ENCODE measurements around the gene SOX5. TPM values are rescaled to one million over a fixed set of nuclear protein-coding genes. Genes with fewer than 3 reads are reported as not detected.
"Not testable (repeated sequence)": the region's sequence is repeated elsewhere in the genome, so short reads cannot be mapped to it uniquely, and the experiment has no call there.

SOX5 gene
- total RNA-seq, 1 experiment from 2014 or later = not detected

DNA sequence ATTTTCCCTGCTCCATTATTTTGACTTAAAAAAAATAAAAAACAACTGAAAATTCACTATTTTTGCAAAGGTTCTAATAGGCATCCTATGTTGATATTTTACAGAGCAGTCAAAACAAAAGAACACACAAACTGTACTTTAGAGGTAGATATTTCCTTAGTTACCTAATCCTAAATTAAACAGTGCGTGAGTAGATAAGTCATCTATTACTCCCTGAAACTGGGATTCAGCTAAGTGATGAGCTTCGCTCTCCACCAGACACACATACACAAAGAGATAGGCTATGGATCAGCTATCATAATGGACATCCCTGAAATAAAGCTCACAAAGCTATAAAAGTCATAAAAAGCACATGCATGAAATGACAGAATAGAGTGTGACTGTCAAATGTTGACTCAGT lies 398.7 kb downstream of the SOX5 start:
- no peak for DNase-seq (ENCODE audit: low spot score)

GRCh38 chr12:23548742-23549141 lies 400.7 kb downstream of the SOX5 start:
- no peak for DNase-seq (ENCODE audit: low spot score)

DNA sequence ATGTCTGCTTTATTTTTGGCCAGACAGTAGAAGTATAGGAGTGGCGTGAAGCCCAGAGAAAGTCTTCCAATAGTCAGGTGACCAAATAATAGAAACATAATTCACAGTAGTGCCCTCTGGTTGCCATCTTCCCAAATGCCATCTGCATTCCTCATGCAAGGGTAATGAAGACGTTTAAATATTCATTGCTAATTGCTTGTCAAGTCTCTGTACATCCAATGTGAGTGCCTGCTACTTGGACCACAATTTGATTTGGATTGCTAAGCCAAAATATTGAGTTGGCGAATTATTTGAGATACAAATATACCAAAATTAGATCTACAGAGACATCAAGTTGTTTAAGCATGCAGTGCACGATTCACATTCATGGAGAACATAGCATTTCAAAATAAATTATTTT lies 402.7 kb downstream of the SOX5 start:
- DNase-seq (ENCODE audit: low spot score) = no peak

GRCh38 chr12:23543767-23544166 lies 405.7 kb downstream of the SOX5 start:
- no peak for DNase-seq (ENCODE audit: low spot score)

DNA sequence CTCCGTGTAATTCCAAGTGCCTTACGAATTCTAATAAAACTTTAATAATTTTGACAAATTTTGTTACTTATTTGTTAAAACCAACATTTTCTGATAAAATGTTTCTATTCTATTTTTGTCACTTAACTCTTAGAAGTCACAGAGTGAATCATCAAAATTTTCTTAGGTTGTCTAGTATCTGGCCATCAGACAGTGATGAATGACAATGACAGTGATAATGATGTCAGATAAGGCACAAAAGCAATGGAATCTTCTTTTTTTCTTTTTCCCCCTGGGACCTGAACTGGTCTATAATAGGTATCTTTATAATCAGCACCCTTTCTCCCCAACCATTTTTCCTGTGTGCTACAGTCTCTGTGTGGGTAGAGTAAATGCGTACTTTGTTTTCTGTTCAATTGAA lies 407.3 kb downstream of the SOX5 start:
- no peak for DNase-seq (ENCODE audit: low spot score)

GRCh38 chr12:23540572-23540971 lies 408.9 kb downstream of the SOX5 start:
- no peak for DNase-seq (ENCODE audit: low spot score)

GRCh38 chr12:23536293-23536692 lies 413.2 kb downstream of the SOX5 start:
- no peak for DNase-seq (ENCODE audit: low spot score)

DNA sequence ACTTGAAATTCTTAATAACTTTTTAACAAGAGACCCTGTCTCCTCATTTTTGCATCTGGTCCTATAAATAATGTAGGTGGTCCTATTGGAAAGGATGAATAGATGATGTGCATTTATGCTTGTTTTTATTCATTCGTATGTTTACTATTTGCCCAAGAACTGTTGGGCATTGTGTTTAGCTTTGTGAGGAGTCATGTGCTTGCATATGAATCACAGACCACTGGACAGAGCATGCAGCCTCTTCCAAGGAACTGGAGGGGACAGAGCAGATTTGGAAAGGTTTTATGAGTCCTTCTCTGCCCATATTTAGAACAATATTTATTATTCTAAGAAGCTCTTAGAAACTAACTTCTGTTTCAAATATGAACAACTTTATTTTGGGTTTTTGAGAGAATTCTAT lies 414.0 kb downstream of the SOX5 start:
- DNase-seq (ENCODE audit: low spot score) = no peak

DNA sequence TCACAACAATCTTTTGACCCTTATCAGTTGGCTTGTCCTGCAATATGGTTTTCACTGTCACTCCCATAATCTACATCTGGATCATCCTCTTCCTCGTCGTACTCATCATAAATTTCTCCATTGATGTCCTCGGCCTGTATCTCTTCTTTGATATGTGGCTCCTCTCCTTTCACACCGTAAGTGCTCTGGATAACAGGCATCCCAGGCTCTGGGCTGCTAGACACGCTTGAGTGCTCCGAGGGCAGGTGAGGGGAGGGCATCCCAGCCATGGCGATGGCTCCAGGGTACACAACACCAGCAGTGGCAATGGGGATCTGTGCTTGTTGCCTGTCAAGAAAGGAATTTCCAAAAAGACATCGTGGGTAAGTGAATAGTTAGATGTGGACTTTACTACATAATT lies 415.3 kb downstream of the SOX5 start:
- no peak for DNase-seq (ENCODE audit: low spot score)

DNA sequence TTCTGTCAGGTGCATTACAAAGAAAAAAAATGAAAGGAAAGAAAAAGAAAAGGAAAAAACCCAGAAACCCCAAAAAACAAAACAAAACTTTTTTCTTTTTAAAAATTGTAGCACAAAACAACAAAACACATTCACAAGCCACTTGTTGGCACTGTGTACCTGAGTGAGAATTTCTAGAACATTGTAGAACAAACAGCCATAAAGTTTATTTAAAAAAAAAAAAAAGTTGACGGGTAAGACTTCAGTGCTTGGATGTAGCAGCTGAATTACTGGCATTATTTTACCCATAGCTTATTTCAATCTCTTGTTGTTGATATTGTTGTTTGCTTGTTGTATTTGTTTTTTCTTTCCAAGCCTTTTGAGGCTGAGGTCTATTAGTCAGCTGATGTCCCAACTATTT lies 415.8 kb downstream of the SOX5 start:
- no peak for DNase-seq (ENCODE audit: low spot score)

GRCh38 chr12:23533265-23533664 lies 416.2 kb downstream of the SOX5 start:
- DNase-seq (ENCODE audit: low spot score) = no peak

DNA sequence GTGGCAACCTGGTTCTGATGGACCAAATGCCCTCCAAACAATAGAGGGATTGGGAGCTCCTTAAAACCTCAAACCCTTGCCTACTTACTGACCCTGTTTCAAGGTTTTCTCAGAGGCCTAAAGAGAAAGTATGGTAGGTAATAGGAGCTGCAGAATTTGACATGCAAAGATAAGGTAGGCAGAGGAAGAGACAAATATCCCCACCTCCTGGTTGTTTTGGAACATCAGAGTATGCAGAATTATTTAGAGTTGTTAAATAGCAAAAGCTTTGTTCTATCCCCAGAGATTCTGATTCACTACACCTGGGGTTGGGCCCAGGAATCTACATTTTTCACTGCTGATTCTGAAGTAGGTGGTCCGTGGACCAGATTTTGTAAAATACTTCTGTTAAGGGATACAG lies 421.2 kb downstream of the SOX5 start:
- DNase-seq (ENCODE audit: low spot score) = no peak

GRCh38 chr12:23525450-23526072 lies 423.9 kb downstream of the SOX5 start:
- no peak for DNase-seq (ENCODE audit: low spot score)

GRCh38 chr12:23523339-23523738 lies 426.1 kb downstream of the SOX5 start:
- no peak for DNase-seq (ENCODE audit: low spot score)

DNA sequence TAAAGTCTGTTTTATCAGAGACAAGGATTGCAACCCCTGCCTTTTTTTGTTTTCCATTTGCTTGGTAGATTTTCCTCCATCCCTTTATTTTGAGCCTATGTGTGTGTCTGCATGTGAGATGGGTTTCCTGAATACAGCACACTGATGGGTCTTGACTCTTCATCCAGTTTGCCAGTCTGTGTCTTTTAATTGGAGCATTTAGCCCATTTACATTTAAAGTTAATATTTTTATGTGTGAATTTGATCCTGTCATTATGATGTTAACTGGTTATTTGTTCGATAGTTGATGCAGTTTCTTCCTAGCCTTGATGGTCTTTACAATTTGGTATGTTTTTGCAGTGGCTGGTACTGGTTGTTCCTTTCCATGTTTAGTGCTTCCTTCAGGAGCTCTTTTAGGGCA lies 430.0 kb downstream of the SOX5 start:
- not testable (repeated sequence) for DNase-seq (ENCODE audit: low spot score)

DNA sequence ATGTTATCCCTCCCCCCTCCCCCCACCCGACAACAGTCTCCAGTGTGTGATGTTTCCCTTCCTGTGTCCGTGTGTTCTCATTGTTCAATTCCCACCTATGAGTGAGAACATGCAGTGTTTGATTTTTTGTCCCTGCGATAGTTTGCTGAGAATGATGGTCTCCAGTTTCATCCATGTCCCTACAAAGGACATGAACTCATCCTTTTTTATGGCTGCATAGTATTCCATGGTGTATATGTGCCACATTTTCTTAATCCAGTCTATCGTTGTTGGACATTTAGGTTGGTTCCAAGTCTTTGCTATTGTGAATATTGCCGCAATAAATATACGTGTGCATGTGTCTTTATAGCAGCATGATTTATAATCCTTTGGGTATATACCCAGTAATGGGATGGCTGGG lies 433.7 kb downstream of the SOX5 start:
- DNase-seq (ENCODE audit: low spot score) = not testable (repeated sequence)

- DNase-seq (ENCODE audit: low spot score) = no peak
Measured at GRCh38 chr12:23510484-23510883, 439.0 kb downstream of the SOX5 start.

GRCh38 chr12:23509832-23510231 lies 439.6 kb downstream of the SOX5 start:
- not testable (repeated sequence) for DNase-seq (ENCODE audit: low spot score)

GRCh38 chr12:23507785-23508184 lies 441.7 kb downstream of the SOX5 start:
- not testable (repeated sequence) for DNase-seq (ENCODE audit: low spot score)

DNA sequence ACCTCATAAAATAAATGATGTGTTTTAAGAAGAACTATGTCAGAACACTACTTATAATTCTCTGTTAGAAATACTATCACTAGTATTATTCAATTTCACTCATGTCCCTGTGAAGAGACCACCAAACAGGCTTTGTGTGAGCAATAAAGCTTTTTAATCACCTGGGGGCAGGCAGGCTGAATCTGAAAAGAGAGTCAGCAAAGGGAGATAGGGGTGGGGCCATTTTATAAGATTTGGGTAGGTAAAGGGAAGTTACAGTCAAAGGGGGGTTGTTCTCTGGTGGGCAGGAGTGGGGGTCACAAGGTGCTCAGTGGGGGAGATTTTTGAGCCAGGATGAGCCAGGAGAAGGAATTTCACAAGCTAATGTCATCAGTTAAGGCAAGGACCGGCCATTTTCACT lies 443.7 kb downstream of the SOX5 start:
- DNase-seq (ENCODE audit: low spot score) = not testable (repeated sequence)

DNA sequence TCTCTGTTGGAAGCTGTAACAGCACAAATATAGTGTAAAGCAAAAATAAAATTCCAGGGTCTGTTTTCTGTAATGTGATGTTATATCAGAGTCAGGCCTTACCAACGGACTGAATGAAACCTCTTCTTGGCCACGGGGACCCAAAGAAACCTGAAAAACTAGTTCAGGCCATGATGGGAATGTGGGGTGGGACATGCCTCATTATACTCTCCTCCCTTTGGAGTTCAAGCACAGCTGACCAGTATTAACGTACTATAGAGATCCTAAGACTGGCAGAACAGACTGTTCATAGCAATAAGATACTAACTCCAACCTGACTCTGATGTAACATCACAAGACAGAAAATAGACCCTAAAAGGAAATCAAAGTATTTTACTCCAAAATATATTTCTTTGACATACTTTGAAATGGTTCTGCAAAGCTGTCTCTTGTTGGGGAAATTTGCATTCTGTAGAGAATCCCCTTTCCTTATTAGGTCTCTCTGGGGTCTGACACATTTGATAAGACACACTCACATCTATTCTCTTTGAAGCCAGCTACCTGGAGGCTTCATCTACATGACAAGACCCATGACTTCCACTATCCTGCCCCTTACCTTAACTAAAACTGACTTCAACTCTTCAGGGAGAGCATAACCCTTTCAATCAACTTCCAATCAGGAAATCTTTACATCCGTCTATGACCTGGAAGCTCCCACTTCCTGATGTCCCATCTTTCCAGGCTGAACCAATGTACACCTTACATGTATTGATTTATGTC lies 444.6 kb downstream of the SOX5 start:
- DNase-seq (ENCODE audit: low spot score) = peak; percentile 42

- DNase-seq (ENCODE audit: low spot score) = no peak
Measured at GRCh38 chr12:23504043-23504442, 445.4 kb downstream of the SOX5 start.

DNA sequence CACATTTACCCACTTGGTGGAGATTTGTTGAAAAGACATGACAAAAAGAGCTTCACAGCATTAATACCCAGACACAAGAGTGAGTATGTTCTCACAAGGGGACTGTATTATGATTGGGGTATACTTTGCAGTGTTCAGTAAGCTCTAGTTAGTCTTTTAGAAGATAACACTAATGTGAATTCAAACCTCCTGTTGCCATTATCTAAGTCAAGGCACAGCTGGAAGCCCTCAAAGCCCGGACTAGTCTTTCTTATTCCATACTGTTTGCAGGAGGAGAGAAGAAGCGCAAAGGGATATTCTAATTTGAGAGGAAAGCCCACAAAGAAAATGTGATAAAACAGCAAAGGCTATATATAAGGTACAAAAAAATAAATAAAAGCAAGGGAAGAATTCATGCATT lies 445.9 kb downstream of the SOX5 start:
- no peak for DNase-seq (ENCODE audit: low spot score)

Data from HT-29 (cell line).